OCI-M2 (cell line): ENCODE data around the gene MAPK8IP2.
"Not testable (repeated sequence)": the region's sequence is repeated elsewhere in the genome, so short reads cannot be mapped to it uniquely, and the experiment has no call there.

ENCODE experiments used
- DNase-seq: peaks from one replicate; lab custom pipeline; 2025; ENCODE audit not compliant: unreplicated experiment; lab: John Stamatoyannopoulos, UW

Gene MAPK8IP2

GRCh38 chr22:50612528-50613221 is 12.1 kb downstream of the MAPK8IP2 start:
- DNase-seq = no peak

- DNase-seq = no peak
Measured at GRCh38 chr22:50613291-50613981, 12.8 kb downstream of the MAPK8IP2 start.

- DNase-seq = not testable (repeated sequence)
Measured at GRCh38 chr22:50614296-50614695, 13.7 kb downstream of the MAPK8IP2 start.

- DNase-seq = peak; percentile 47
Measured at GRCh38 chr22:50620593-50621355, 20.2 kb downstream of the MAPK8IP2 start.

GRCh38 chr22:50621356-50621880 is 20.8 kb downstream of the MAPK8IP2 start:
- DNase-seq = no peak

GRCh38 chr22:50621948-50622722 is 21.5 kb downstream of the MAPK8IP2 start:
- DNase-seq = no peak

DNA sequence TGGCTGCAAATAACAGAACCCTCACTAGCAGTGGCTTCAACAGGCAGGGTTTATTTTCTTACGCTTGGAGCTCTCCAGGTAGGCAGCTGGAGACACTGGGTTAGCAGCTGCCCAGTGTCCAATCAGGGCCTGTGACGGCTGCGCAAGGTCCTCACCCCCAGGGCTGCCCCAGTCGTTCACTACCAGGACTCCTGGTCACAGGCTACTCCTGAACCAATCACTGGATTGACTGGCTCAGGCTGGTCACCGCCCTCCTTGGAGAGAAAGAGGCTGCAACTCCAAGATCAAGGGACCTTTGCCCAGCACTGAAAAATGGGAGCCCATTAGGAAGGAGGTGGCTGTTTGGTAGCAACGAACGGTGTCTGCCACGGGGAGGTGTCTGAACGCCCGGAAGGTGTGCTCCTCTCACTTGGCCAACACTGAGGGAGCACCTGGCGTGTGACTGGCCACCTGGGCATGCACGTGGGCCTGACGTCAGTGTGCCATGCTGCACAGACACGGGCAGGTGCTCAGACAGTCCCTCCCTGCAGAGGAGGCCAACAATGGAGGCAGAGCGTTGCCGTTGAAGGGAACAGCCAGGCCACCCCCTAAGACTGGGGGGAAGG is 22.2 kb downstream of the MAPK8IP2 start:
- no peak for DNase-seq

DNA sequence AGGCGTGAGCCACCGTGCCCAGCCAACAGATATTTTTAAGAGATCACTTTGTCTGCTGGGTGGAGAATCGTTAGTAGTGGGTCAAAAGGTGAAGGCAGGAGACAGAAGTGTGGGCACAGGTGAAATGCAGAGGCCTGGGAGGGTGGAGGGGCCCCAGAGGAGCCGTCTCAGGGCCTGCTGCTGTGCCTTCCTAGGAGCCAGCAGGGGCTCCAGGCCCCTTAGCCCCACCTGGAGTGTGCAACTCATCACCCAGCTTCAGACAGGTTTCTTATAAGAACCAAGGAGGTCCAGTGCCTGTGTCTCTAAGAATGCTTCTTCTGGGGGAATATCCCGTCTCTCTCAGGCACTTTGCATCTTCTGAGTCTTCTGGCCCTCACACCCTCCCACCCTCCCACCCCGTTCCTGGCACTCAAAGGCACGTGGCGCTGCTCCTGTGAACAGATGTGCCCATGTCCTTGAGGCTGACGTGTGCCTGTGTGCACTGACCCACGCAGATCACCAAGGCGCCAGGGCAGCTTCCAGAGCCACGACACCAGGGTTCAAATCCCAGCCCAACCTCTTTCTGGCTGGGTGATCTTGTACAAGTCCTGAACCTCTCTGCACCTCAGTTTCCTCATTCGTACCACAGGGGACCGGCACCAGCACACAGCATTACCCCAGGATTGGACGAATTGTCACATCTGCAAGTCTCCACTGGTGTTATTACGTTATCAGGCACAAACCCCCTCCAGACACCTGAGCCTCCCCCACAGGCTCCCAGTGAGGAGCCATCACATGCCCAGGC is 23.9 kb downstream of the MAPK8IP2 start:
- no peak for DNase-seq

- DNase-seq = no peak
Measured at GRCh38 chr22:50625131-50625567, 24.6 kb downstream of the MAPK8IP2 start.

- DNase-seq = no peak
Measured at GRCh38 chr22:50625568-50626313, 25.1 kb downstream of the MAPK8IP2 start.

DNA sequence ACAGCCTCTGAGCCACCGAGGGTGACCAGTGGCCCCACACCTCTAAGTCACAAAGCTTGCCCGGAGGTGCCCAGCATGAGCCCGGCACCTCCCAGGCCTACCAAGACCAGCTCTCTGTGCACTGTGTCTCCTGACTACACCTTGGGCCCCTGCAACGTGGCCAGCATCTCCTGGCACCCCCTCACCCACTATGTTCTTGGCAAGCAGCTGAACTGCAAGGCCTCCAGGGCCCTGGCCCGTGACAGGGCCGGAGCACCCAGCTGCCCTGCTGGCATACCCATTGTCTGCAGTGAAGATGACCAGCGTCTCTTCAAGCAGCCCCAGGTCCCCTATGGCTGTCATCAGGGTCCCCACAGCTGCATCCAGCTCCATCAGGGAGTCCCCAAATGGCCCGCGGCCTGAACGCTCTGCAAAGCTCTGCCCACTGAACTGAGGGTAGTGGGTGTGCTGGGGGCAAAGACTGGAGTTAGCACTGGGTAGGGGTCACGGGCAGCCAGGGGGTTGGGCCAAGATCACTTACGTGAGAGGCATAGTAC is 25.8 kb downstream of the MAPK8IP2 start:
- DNase-seq = no peak

GRCh38 chr22:50626850-50627641 is 26.5 kb downstream of the MAPK8IP2 start:
- no peak for DNase-seq

GRCh38 chr22:50627642-50628542 is 27.3 kb downstream of the MAPK8IP2 start, which contains the start of gene ARSA:
ARSA (minus strand) TSS chr22:50628152; CDS start chr22:50627779, 373 bp downstream.
- DNase-seq = no peak

- DNase-seq = no peak
Measured at GRCh38 chr22:50628543-50629134, 28.0 kb downstream of the MAPK8IP2 start.

GRCh38 chr22:50630376-50630775 is 29.8 kb downstream of the MAPK8IP2 start:
- DNase-seq = no peak

DNA sequence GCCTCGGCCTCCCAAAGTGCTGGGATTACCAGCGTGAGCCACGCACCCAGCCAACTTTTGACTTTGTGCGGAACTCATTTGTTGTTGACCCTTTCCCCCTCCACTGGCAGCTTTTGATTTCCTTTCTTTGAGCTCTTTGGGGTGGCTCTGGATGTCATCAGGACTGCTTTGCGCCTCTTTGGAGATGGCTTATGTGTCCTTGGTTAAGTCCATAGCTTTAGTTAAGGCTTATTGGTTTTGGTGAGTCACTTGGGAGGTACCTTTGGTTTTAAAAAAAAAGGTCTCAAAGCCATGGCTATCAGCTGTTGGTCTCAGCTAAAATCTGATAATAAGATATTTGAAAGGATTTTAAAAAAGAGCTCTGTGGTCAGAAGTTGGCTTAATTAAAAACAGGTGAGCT is 32.5 kb downstream of the MAPK8IP2 start:
- no peak for DNase-seq
